ENCODE measurements around the gene DSCAML1.

DNA sequence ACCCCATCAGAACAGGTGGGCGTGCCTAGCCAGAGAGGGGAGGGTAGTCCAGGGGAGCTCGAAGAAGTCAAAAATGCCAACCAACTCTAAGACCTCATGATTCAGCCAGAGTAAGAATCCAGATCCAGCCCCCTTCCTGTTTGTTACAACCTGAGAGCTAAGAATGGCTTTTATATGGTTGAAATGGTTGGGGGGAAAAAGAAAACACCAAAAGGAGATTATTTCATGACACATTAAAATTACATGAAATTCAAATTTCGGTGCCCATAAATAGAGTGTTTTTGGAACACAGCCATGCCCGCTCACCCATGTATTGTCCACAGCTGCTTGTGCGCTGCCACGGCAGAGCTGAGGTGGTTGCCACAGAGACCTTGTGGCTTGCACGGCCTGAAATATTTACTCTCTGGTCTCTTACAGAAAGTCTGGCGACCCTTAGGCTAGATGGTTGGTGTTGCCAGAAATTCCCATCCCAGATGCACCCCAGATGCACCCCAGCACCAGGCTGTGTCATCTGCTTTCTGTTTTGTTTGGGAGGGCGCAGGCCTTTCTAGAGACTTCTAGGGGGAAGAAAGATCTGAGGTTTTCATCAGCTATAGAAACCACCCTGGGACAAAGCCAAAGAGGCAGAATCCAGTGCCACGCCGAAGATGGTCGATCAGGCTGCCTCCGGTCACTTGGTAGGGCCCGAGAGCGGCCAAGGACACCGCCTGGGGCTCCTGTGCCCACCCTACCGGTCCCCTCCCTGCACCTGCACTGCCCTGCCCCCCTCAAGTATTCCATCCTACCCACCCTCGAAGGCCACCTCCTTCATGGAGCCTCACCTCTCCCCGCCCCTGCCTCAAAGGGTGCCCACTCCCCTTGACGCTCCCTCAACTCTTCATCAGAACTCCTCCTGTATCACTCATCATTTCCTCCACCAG is 80.2 kb downstream of the DSCAML1 start:
- TF ChIP-seq CTCF (IDR thresholded peaks at IDR 0.05; ENCODE audit: low read length) (no peak), EZH2 (IDR thresholded peaks at IDR 0.05; ENCODE audit: borderline replicate concordance, low read length) (no peak)

Data from OCI-LY1 (cell line).